WTC11 (cell line): ENCODE results near the gene COBLL1. TPM values are rescaled to one million over a fixed set of nuclear protein-coding genes. Genes with fewer than 3 reads are reported as not detected.

Experiments
- ATAC-seq: fragments of 200-7000 bp; cut with Tn5 transposase; 2 replicates; pipeline ENCODE4 v1.10.0; 2021; ENCODE audit warnings: mild to moderate bottlenecking, moderate library complexity
- CTCF ChIA-PET: fragments of 300-600 bp; sonication (Branson Sonifier 250); formaldehyde crosslinking; loops from one replicate; lab custom pipeline; 2021; ENCODE audit warnings: antibody characterized with exemption; lab: Charles Lee
- POLR2A ChIA-PET: fragments of 350-600 bp; sonication (Branson Sonifier 250); formaldehyde crosslinking; loops from one replicate; lab custom pipeline; 2021; ENCODE audit warnings: antibody characterized with exemption; lab: Charles Lee
- DNase-seq: peaks from one replicate; pipeline ENCODE4 v3.0.0; 2021; ENCODE audit warnings: low spot score
- H3K27ac Mint-ChIP-seq: 2 replicates; pipeline ENCODE4 v1.8.0; 2021; ENCODE audit warnings: mixed read lengths
- H3K27me3 Mint-ChIP-seq: 2 replicates; pipeline ENCODE4 v1.8.0; 2021; ENCODE audit warnings: low read depth, mild to moderate bottlenecking, moderate library complexity, mixed read lengths
- H3K36me3 Mint-ChIP-seq: 2 replicates; pipeline ENCODE4 v1.8.0; 2021; ENCODE audit warnings: mixed read lengths
- H3K4me1 Mint-ChIP-seq: 2 replicates; pipeline ENCODE4 v1.8.0; 2022; ENCODE audit warnings: mixed read lengths
- H3K4me3 Mint-ChIP-seq: 2 replicates; pipeline ENCODE4 v1.8.0; 2021; ENCODE audit warnings: mild to moderate bottlenecking, moderate library complexity, mixed read lengths
- H3K9me3 Mint-ChIP-seq: 2 replicates; pipeline ENCODE4 v1.8.0; 2021; ENCODE audit warnings: mixed read lengths
- ATF3 ChIP-seq: sonication (generic); formaldehyde crosslinking; conservative IDR thresholded peaks from 2 replicates; pipeline ENCODE4 v1.8.1; 2022; ENCODE audit warnings: mild to moderate bottlenecking, missing genetic modification reagents
- EMX1 ChIP-seq: fragments of 250-450 bp; sonication (Bioruptor Pico); IDR thresholded peaks from 2 replicates; pipeline ENCODE4 v1.8.0; 2021; ENCODE audit warnings: mild to moderate bottlenecking
- FOXJ3 ChIP-seq: sonication (generic); formaldehyde crosslinking; IDR thresholded peaks from 2 replicates; pipeline ENCODE4 v1.9.0; 2021; ENCODE audit warnings: missing genetic modification reagents, mild to moderate bottlenecking, borderline replicate concordance
- FOXP1 ChIP-seq: sonication (generic); formaldehyde crosslinking; IDR thresholded peaks from 2 replicates; pipeline ENCODE4 v1.8.0; 2022; ENCODE audit warnings: missing genetic modification reagents, mild to moderate bottlenecking, moderate library complexity, borderline replicate concordance
- GABPB1 ChIP-seq: sonication (generic); formaldehyde crosslinking; IDR thresholded peaks from 2 replicates; pipeline ENCODE4 v1.8.1; 2023; ENCODE audit warnings: mild to moderate bottlenecking, missing genetic modification reagents
- GRHL2 ChIP-seq: fragments of 250-450 bp; sonication (Bioruptor Pico); IDR thresholded peaks from 2 replicates; pipeline ENCODE4 v1.8.0; 2022; ENCODE audit warnings: mild to moderate bottlenecking, moderate library complexity; ENCODE audit not compliant: insufficient replicate concordance, severe bottlenecking
- HMGA2 ChIP-seq: fragments of 250-450 bp; sonication (Bioruptor Pico); IDR thresholded peaks from 2 replicates; pipeline ENCODE4 v1.4.0; 2021; ENCODE audit warnings: mild to moderate bottlenecking, moderate library complexity
- IRF1 ChIP-seq: sonication (generic); formaldehyde crosslinking; IDR thresholded peaks from 2 replicates; pipeline ENCODE4 v1.8.0; 2023; ENCODE audit warnings: missing genetic modification reagents
- IRF2 ChIP-seq: sonication (generic); formaldehyde crosslinking; IDR thresholded peaks from 2 replicates; pipeline ENCODE4 v1.8.0; 2022; ENCODE audit warnings: low read depth, missing genetic modification reagents, borderline replicate concordance
- JUN ChIP-seq: sonication (generic); formaldehyde crosslinking; IDR thresholded peaks from 2 replicates; pipeline ENCODE4 v1.8.0; 2023; ENCODE audit warnings: mild to moderate bottlenecking, missing genetic modification reagents
- MAX ChIP-seq: sonication (generic); formaldehyde crosslinking; IDR thresholded peaks from 2 replicates; pipeline ENCODE4 v1.8.0; 2022; ENCODE audit warnings: mild to moderate bottlenecking, missing genetic modification reagents
- MLX ChIP-seq: sonication (generic); formaldehyde crosslinking; IDR thresholded peaks from 2 replicates; pipeline ENCODE4 v1.8.1; 2023; ENCODE audit warnings: mild to moderate bottlenecking, missing genetic modification reagents, moderate library complexity
- NFYB ChIP-seq: sonication (generic); formaldehyde crosslinking; conservative IDR thresholded peaks from 2 replicates; pipeline ENCODE4 v1.8.0; 2022; ENCODE audit warnings: low read depth, missing genetic modification reagents
- OVOL2 ChIP-seq: fragments of 250-450 bp; sonication (Bioruptor Pico); IDR thresholded peaks from 2 replicates; pipeline ENCODE4 v1.9.0; 2021; ENCODE audit warnings: mild to moderate bottlenecking, borderline replicate concordance
- SMAD3 ChIP-seq: sonication (generic); formaldehyde crosslinking; IDR thresholded peaks from 2 replicates; pipeline ENCODE4 v1.8.0; 2022; ENCODE audit warnings: missing genetic modification reagents, mild to moderate bottlenecking, borderline replicate concordance
- SOX15 ChIP-seq: fragments of 250-450 bp; sonication (Bioruptor Pico); IDR thresholded peaks from 2 replicates; pipeline ENCODE4 v1.9.0; 2021; ENCODE audit warnings: mild to moderate bottlenecking
- USF2 ChIP-seq: sonication (generic); formaldehyde crosslinking; IDR thresholded peaks from 2 replicates; pipeline ENCODE4 v1.8.1; 2023; ENCODE audit warnings: mild to moderate bottlenecking, missing genetic modification reagents, moderate library complexity
- ZNF425 ChIP-seq: fragments of 250-450 bp; sonication (Bioruptor Pico); conservative IDR thresholded peaks from 2 replicates; pipeline ENCODE4 v1.9.0; 2021; ENCODE audit warnings: mild to moderate bottlenecking
- ZNF512 ChIP-seq: sonication (generic); formaldehyde crosslinking; IDR thresholded peaks from 2 replicates; pipeline ENCODE4 v1.8.1; 2022; ENCODE audit warnings: missing genetic modification reagents, borderline replicate concordance
- ZSCAN18 ChIP-seq: fragments of 250-450 bp; sonication (Bioruptor Pico); IDR thresholded peaks from 2 replicates; pipeline ENCODE4 v2.1.2; 2022; ENCODE audit warnings: mild to moderate bottlenecking, moderate library complexity
- total RNA-seq: library from RNA; stranded (reverse); gene quantifications from 3 replicates; pipeline ENCODE4 v1.2.3, GENCODE V29; 2021

The COBLL1 gene
- total RNA-seq, 1 experiment from 2014 or later: 5.8 TPM

GRCh38 chr2:164705412-164706167 lies 136.0 kb downstream of the COBLL1 start:
- H3K27me3 Mint-ChIP-seq: no peaks in the 10 kb centered on the region
- no peak for TF ChIP-seq SOX15 (CRISPR knock-in tag)
- TF ChIP-seq FOXJ3 (CRISPR knock-in tag): no peak
- no peak for TF ChIP-seq MLX (CRISPR knock-in tag)
- TF ChIP-seq IRF1 (CRISPR knock-in tag): no peak
- no peak for TF ChIP-seq USF2 (CRISPR knock-in tag)
- no peak for TF ChIP-seq HMGA2
- no peak for TF ChIP-seq ZNF512 (CRISPR knock-in tag)
- no peak for TF ChIP-seq FOXP1 (CRISPR knock-in tag)

GRCh38 chr2:164703915-164704706 lies 137.5 kb downstream of the COBLL1 start:
- H3K4me1 Mint-ChIP-seq: no peaks in the 10 kb centered on the region
- no peaks in the 10 kb centered on the region for H3K27me3 Mint-ChIP-seq
- ATAC-seq: peak; percentile 24; the same call in 1 of the 2 replicates

More at GRCh38 chr2:164705412-164706167, 136.0 kb downstream of the COBLL1 start:
- Mint-ChIP-seq H3K36me3 (no peaks in the 10 kb centered on the region), H3K4me1 (no peaks in the 10 kb centered on the region), H3K9me3 (no peaks in the 10 kb centered on the region), H3K27ac (no peak overlapping the region), H3K4me3 (no peak overlapping the region)
- ATAC-seq: no peak
- no peak for DNase-seq
- POLR2A ChIA-PET: no interaction called here
- CTCF ChIA-PET: no interaction called here

More at GRCh38 chr2:164703915-164704706, 137.5 kb downstream of the COBLL1 start:
- ChIA-PET POLR2A (no interaction called here), CTCF (interaction anchor here (1.0 to 1.3 kb wide), 3 partner anchors 9 to 144 kb away, joined by 3 to 7 read pairs (median 3); no protein-coding TSS in a partner anchor)
- Mint-ChIP-seq H3K27ac (no peak overlapping the region), H3K9me3 (no peaks in the 10 kb centered on the region), H3K36me3 (no peaks in the 10 kb centered on the region), H3K4me3 (no peak overlapping the region)
- no peak for DNase-seq
- no peak for TF ChIP-seq IRF2 (CRISPR knock-in tag)
- TF ChIP-seq MAX (CRISPR knock-in tag): no peak
- no peak for TF ChIP-seq JUN
- TF ChIP-seq NFYB (CRISPR knock-in tag): no peak
- TF ChIP-seq SOX15 (CRISPR knock-in tag): no peak
- no peak for TF ChIP-seq ZNF425 (CRISPR knock-in tag)
- TF ChIP-seq EMX1: no peak
- TF ChIP-seq GABPB1: no peak
- TF ChIP-seq OVOL2 (CRISPR knock-in tag): no peak
- no peak for TF ChIP-seq HMGA2
- no peak for TF ChIP-seq ZSCAN18 (CRISPR knock-in tag)
- TF ChIP-seq ATF3 (CRISPR knock-in tag): no peak
- no peak for TF ChIP-seq IRF1 (CRISPR knock-in tag)
- TF ChIP-seq SMAD3: no peak
- TF ChIP-seq GRHL2 (CRISPR knock-in tag): no peak
